ENCODE data around the gene KIFAP3. TPM values are rescaled to one million over a fixed set of nuclear protein-coding genes. Genes with fewer than 3 reads are reported as not detected.

Gene KIFAP3
- total RNA-seq, 4 donors from 2014 or later, result 15.5 to 25.0 (median 18.0) TPM

- in situ Hi-C loops (cut with MboI; ENCODE audit: low sequenced_read_pairs in 4 of 4) (no loop called here), intact Hi-C loops (cut with DNase I; ENCODE audit: low total_unique reads) (no loop called here)
Observed at GRCh38 chr1:169902751-169903150, 171.7 kb downstream of the KIFAP3 start.

GRCh38 chr1:169901115-169901514 is 173.4 kb downstream of the KIFAP3 start:
- ATAC-seq, result no peak
- no peaks in the 10 kb centered on the region for H3K4me1 ChIP-seq
- intact Hi-C loops (cut with DNase I; ENCODE audit: low total_unique reads), result no loop called here

More at GRCh38 chr1:169902751-169903150, 171.7 kb downstream of the KIFAP3 start:
- Histone ChIP-seq H3K4me1 (no peaks in the 10 kb centered on the region), H3K27me3 (peaks cover 7 to 10% (median 8%) of the 10 kb centered on the region in 3 donors), H3K9me3 (no peaks in the 10 kb centered on the region), H3K27ac (no peak overlapping the region), H3K4me3 (no peak overlapping the region), H3K36me3 (no peaks in the 10 kb centered on the region)
- TF ChIP-seq CTCF (IDR thresholded peaks at IDR 0.05 in 4 of 5, conservative IDR thresholded peaks at IDR 0.05 in 1 of 5), result no peak
- no peak for DNase-seq
- no peak for ATAC-seq

GRCh38 chr1:169900571-169900970 is 173.9 kb downstream of the KIFAP3 start:
- ATAC-seq (no peak), DNase-seq (no peak)
- in situ Hi-C loops (cut with MboI; ENCODE audit: low sequenced_read_pairs in 4 of 4) (no loop called here), intact Hi-C loops (cut with DNase I; ENCODE audit: low total_unique reads) (no loop called here)
- no peaks in the 10 kb centered on the region for H3K9me3 ChIP-seq
- no peaks in the 10 kb centered on the region for H3K4me1 ChIP-seq
- H3K36me3 ChIP-seq, result no peaks in the 10 kb centered on the region
- no peak overlapping the region for H3K27ac ChIP-seq
- peaks cover 7 to 12% (median 8%) of the 10 kb centered on the region in 3 donors for H3K27me3 ChIP-seq
- no peak overlapping the region for H3K4me3 ChIP-seq
- TF ChIP-seq CTCF (IDR thresholded peaks at IDR 0.05 in 4 of 5, conservative IDR thresholded peaks at IDR 0.05 in 1 of 5), result no peak
- no peak for TF ChIP-seq POLR2A (IDR thresholded peaks at IDR 0.05)

More at GRCh38 chr1:169901115-169901514, 173.4 kb downstream of the KIFAP3 start:
- no peak for TF ChIP-seq POLR2A (IDR thresholded peaks at IDR 0.05)
- TF ChIP-seq CTCF (IDR thresholded peaks at IDR 0.05 in 4 of 5, conservative IDR thresholded peaks at IDR 0.05 in 1 of 5), result no peak
- no peaks in the 10 kb centered on the region for H3K9me3 ChIP-seq
- H3K36me3 ChIP-seq, result no peaks in the 10 kb centered on the region
- in situ Hi-C loops (cut with MboI; ENCODE audit: low sequenced_read_pairs in 4 of 4), result no loop called here
- peaks cover 7 to 12% (median 8%) of the 10 kb centered on the region in 3 donors for H3K27me3 ChIP-seq
- no peak overlapping the region for H3K27ac ChIP-seq
- DNase-seq, result no peak
- H3K4me3 ChIP-seq, result no peak overlapping the region

GRCh38 chr1:169899519-169900217 is 174.8 kb downstream of the KIFAP3 start:
- intact Hi-C loops (cut with DNase I; ENCODE audit: low total_unique reads), result loop anchor here (10.0 kb wide), 3 partner anchors 785 to 1845 kb away; partner anchors contain the start of genes FMO4 and VAMP4
- ATAC-seq, result no peak
- TF ChIP-seq POLR2A (IDR thresholded peaks at IDR 0.05), result no peak
- no peak for TF ChIP-seq CTCF (IDR thresholded peaks at IDR 0.05 in 4 of 5, conservative IDR thresholded peaks at IDR 0.05 in 1 of 5)
- Histone ChIP-seq H3K27me3 (peaks cover 7 to 12% (median 8%) of the 10 kb centered on the region in 3 donors), H3K4me1 (no peaks in the 10 kb centered on the region), H3K4me3 (no peak overlapping the region), H3K36me3 (no peaks in the 10 kb centered on the region), H3K9me3 (no peaks in the 10 kb centered on the region), H3K27ac (no peak overlapping the region)
- DNase-seq, result no peak
- in situ Hi-C loops (cut with MboI; ENCODE audit: low sequenced_read_pairs in 4 of 4), result loop anchor here in 1 of 4 donors (10.0 kb wide), 1 partner anchor 105 kb away; the partner anchor contains the start of gene METTL18
